H1 (cell line): ENCODE data around the gene ADAM30. TPM values are rescaled to one million over a fixed set of nuclear protein-coding genes. Genes with fewer than 3 reads are reported as not detected.

Experiments used
- CTCF ChIA-PET: fragments of 300-600 bp; sonication (Branson Sonifier 250); formaldehyde crosslinking; loops from one replicate; lab custom pipeline; 2021; ENCODE audit not compliant: partially characterized antibody; lab: Charles Lee
- POLR2A ChIA-PET: fragments of 300-600 bp; sonication (Branson Sonifier 250); formaldehyde crosslinking; loops from one replicate; lab custom pipeline; 2021; ENCODE audit warnings: inconsistent platforms; ENCODE audit not compliant: partially characterized antibody; lab: Charles Lee
- DNase-seq, 2 experiments: peaks; one replicate each; pipeline versions ENCODE4 v3.0.0 to v3.0.0-alpha.2; 2010 to 2022; ENCODE audit warnings: low spot score in 2 of 2, low read depth in 1 of 2, mixed read lengths in 1 of 2
- FAIRE-seq: peaks from 2 replicates; lab custom pipeline; 2011; peaks lifted over from hg19 to GRCh38; lab: Jason Lieb, UNC
- H2AFZ ChIP-seq: 2 replicates; pipeline ENCODE4 v1.8.1; 2012; ENCODE audit warnings: low read length, inconsistent platforms
- H2AK5ac ChIP-seq: 2 replicates; pipeline ENCODE4 v1.6.1; 2013; ENCODE audit warnings: low read depth, low read length
- H2BK120ac ChIP-seq: replicated peaks from 2 replicates; pipeline ENCODE3; 2013; ENCODE audit warnings: low read depth, low read length, inconsistent platforms
- H2BK12ac ChIP-seq: 2 replicates; pipeline ENCODE4 v1.6.1; 2013; ENCODE audit warnings: low read depth, low read length
- H2BK15ac ChIP-seq: 2 replicates; pipeline ENCODE4 v1.6.1; 2013; ENCODE audit warnings: low read length
- H2BK20ac ChIP-seq: 2 replicates; pipeline ENCODE4 v1.6.1; 2013; ENCODE audit warnings: low read length
- H2BK5ac ChIP-seq: 2 replicates; pipeline ENCODE4 v1.6.1; 2013; ENCODE audit warnings: low read depth, low read length
- H3K14ac ChIP-seq: 2 replicates; pipeline ENCODE4 v1.6.1; 2013; ENCODE audit warnings: inconsistent platforms; ENCODE audit not compliant: insufficient read length
- H3K18ac ChIP-seq: 2 replicates; pipeline ENCODE4 v1.6.1; 2013; ENCODE audit warnings: low read length; ENCODE audit errors: extremely low read depth
- H3K23ac ChIP-seq: 2 replicates; pipeline ENCODE4 v1.6.1; 2013; ENCODE audit warnings: inconsistent platforms; ENCODE audit not compliant: insufficient read length
- H3K23me2 ChIP-seq: 2 replicates; pipeline ENCODE4 v1.6.1; 2013; ENCODE audit warnings: low read depth, low read length
- H3K27ac ChIP-seq: 2 replicates; pipeline ENCODE4 v1.6.1; 2011; ENCODE audit warnings: low read depth, low read length, inconsistent platforms
- H3K27me3 ChIP-seq, 4 experiments: replicated peaks in 1 of 4; 1 replicate in 1 of 4; 2 replicates in 3 of 4; pipeline versions ENCODE4 v1.6.1 to v1.8.1; 2011 to 2013; ENCODE audit warnings: low read length in 3 of 4, mild to moderate bottlenecking in 3 of 4, inconsistent platforms in 2 of 4, mixed read lengths in 2 of 4, moderate library complexity in 1 of 4; ENCODE audit not compliant: control insufficient read depth in 3 of 4, insufficient read depth in 3 of 4; ENCODE audit errors: extremely low read depth in 1 of 4
- H3K36me3 ChIP-seq, 4 experiments: 2 replicates each; pipeline versions ENCODE4 v1.6.1 to v1.8.1; 2011 to 2013; ENCODE audit warnings: mild to moderate bottlenecking in 4 of 4, low read length in 3 of 4, moderate library complexity in 2 of 4, control low read depth in 1 of 4, inconsistent platforms in 1 of 4; ENCODE audit not compliant: insufficient read depth in 4 of 4, control insufficient read depth in 2 of 4
- H3K4ac ChIP-seq: replicated peaks from 2 replicates; pipeline ENCODE3; 2013; ENCODE audit warnings: low read length, low read depth, mixed read lengths, inconsistent platforms; ENCODE audit not compliant: insufficient read length
- H3K4me1 ChIP-seq, 4 experiments: replicated peaks in 1 of 4; 1 replicate in 1 of 4; 2 replicates in 3 of 4; pipeline versions ENCODE4 v1.6.1 to v1.8.1; 2011 to 2013; ENCODE audit warnings: low read length in 3 of 4, inconsistent platforms in 2 of 4, mixed read lengths in 1 of 4; ENCODE audit not compliant: insufficient read depth in 4 of 4, control insufficient read depth in 3 of 4
- H3K4me2 ChIP-seq, 2 experiments: 2 replicates each; pipeline versions ENCODE4 v1.6.1 to v1.8.1; 2011 to 2013; ENCODE audit warnings: low read depth in 2 of 2, low read length in 2 of 2, control low read depth in 1 of 2, inconsistent platforms in 1 of 2, mild to moderate bottlenecking in 1 of 2; ENCODE audit not compliant: insufficient read depth in 1 of 2
- H3K4me3 ChIP-seq, 4 experiments: fragments of 200-600, 300-600 bp in 1 of 4; sonication (generic), shearing (Covaris generic), sonication (Bioruptor Twin) in 1 of 4; 2 replicates each; pipeline versions ENCODE4 v1.5.1 to v1.8.1; 2011 to 2016; ENCODE audit warnings: low read length in 4 of 4, low read depth in 3 of 4, control low read depth in 2 of 4, inconsistent platforms in 2 of 4, mild to moderate bottlenecking in 2 of 4, mixed read lengths in 1 of 4, moderate library complexity in 1 of 4; ENCODE audit not compliant: insufficient read depth in 2 of 4; ENCODE audit errors: extremely low read depth in 1 of 4
- H3K56ac ChIP-seq: replicated peaks from 2 replicates; pipeline ENCODE3; 2013; ENCODE audit warnings: low read depth, mild to moderate bottlenecking, mixed read lengths, low read length, inconsistent platforms; ENCODE audit not compliant: insufficient read length
- H3K79me1 ChIP-seq: 2 replicates; pipeline ENCODE4 v1.6.1; 2013; ENCODE audit warnings: low read depth, low read length, control low read depth
- H3K79me2 ChIP-seq, 2 experiments: 2 replicates each; pipeline versions ENCODE4 v1.6.1 to v1.8.1; 2012 to 2013; ENCODE audit warnings: low read length in 2 of 2, mild to moderate bottlenecking in 2 of 2, inconsistent platforms in 1 of 2; ENCODE audit not compliant: insufficient read depth in 2 of 2, control insufficient read depth in 1 of 2
- H3K9ac ChIP-seq, 4 experiments: replicated peaks in 1 of 4; 1 replicate in 1 of 4; 2 replicates in 3 of 4; pipeline versions ENCODE4 v1.6.1 to v1.8.1; 2011 to 2013; ENCODE audit warnings: low read depth in 3 of 4, low read length in 3 of 4, control low read depth in 2 of 4, mild to moderate bottlenecking in 2 of 4, moderate library complexity in 2 of 4, inconsistent platforms in 1 of 4; ENCODE audit errors: extremely low read depth in 1 of 4
- H3K9me3 ChIP-seq, 2 experiments: 2 replicates each; pipeline versions ENCODE4 v1.6.1 to v1.8.1; 2012 to 2013; ENCODE audit warnings: mild to moderate bottlenecking in 2 of 2, moderate library complexity in 2 of 2, control low read depth in 1 of 2, inconsistent platforms in 1 of 2, low read depth in 1 of 2, low read length in 1 of 2, mixed read lengths in 1 of 2; ENCODE audit not compliant: insufficient read depth in 2 of 2
- H4K20me1 ChIP-seq, 2 experiments: replicated peaks in 1 of 2; 2 replicates each; pipeline versions ENCODE3 to v1.8.1; 2011 to 2013; ENCODE audit warnings: inconsistent platforms in 2 of 2, low read length in 2 of 2, mild to moderate bottlenecking in 1 of 2; ENCODE audit not compliant: insufficient read depth in 2 of 2, control insufficient read depth in 1 of 2
- H4K5ac ChIP-seq: 2 replicates; pipeline ENCODE4 v1.6.1; 2013; ENCODE audit warnings: low read length, low read depth, mixed read lengths, inconsistent platforms; ENCODE audit not compliant: insufficient read length
- H4K8ac ChIP-seq: 2 replicates; pipeline ENCODE4 v1.8.0; 2013; ENCODE audit warnings: mild to moderate bottlenecking, moderate library complexity, low read length, inconsistent platforms; ENCODE audit not compliant: insufficient read depth; ENCODE audit errors: extremely low read depth
- H4K91ac ChIP-seq: replicated peaks from 2 replicates; pipeline ENCODE3; 2013; ENCODE audit warnings: low read length, mixed read lengths, inconsistent platforms; ENCODE audit not compliant: insufficient read length
- KDM5A ChIP-seq: fragments of 200-600 bp; IDR thresholded peaks from 2 replicates; pipeline ENCODE4 v1.7.1; 2012; ENCODE audit warnings: mild to moderate bottlenecking, low read length, inconsistent platforms, mixed read lengths
- NRF1 ChIP-seq: IDR thresholded peaks from 2 replicates; pipeline ENCODE4 v1.6.1; 2011; ENCODE audit warnings: mild to moderate bottlenecking, low read depth, low read length, improper control_type of control experiment
- WGBS, 2 experiments: shearing (Covaris generic) in 1 of 2; methylation state at CpG; one replicate each; pipeline versions ENCODE4 v1.1.6 to v1.1.7; 2013 to 2015; ENCODE audit warnings: low lambda C conversion rate in 2 of 2, mixed read lengths in 2 of 2, inconsistent platforms in 1 of 2, low coverage in 1 of 2, missing lambda C conversion rate in 1 of 2; ENCODE audit not compliant: insufficient replicate concordance in 2 of 2, insufficient coverage in 1 of 2, insufficient read length in 1 of 2; ENCODE audit errors: extremely low coverage in 1 of 2, missing lambda C conversion rate in 1 of 2; 5-methylcytosine and 5-hydroxymethylcytosine counted together
- polyA plus RNA-seq, 7 experiments: library from polyadenylated mRNA; depleted of rRNA in 3 of 7; stranded (reverse) in 5 of 7; unstranded in 2 of 7; fragments of >200 nt in 5 of 7; fragments of 200-250 nt in 2 of 7; gene quantifications; 1 replicate in 5 of 7; 2 replicates in 1 of 7; 4 replicates in 1 of 7; pipeline versions ENCODE4 v1.2.1 to v1.2.3, GENCODE V29; 2011 to 2013; ENCODE audit warnings: missing spikeins in 2 of 7, mixed read lengths in 2 of 7
- total RNA-seq: library from RNA; stranded (reverse); fragmentation: NEBNext Ultra II Directional; extraction: Animal tissue kit (Norgen Biotek cat#: 25700); gene quantifications from 2 replicates; pipeline ENCODE4 v1.2.1, GENCODE V29; 2021

The ADAM30 gene
- total and polyA plus RNA-seq, 2 of the 8 experiments (the other 6 are each of a cell fraction or from before 2014, with no cell fraction given) = not detected

DNA sequence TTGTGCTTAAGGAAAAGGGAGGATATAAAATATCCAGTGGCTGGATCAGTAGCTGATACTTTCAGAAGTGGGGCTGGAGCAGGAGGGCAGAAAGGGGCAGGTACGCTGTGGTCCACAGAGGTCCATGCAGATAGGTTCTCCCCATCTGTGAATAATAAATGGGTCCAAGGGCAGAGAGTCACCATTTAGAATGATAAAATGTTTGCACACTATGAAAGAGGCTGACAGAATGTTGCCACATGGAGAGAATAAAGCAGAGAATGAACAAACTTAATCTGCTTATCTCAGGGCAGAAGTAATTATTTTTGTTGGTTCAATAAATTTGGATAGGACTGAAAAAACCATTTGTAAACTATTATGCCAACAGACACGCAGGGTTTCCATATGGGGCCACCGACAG lies 16.6 kb upstream of the ADAM30 start:
- Histone ChIP-seq H3K79me2 (no peaks in the 10 kb centered on the region), H3K23me2 (no peaks in the 10 kb centered on the region), H3K56ac (no peak overlapping the region), H4K8ac (no peak overlapping the region), H3K18ac (no peak overlapping the region), H4K5ac (no peak overlapping the region), H3K36me3 (peaks cover 5 to 19% (median 14%) of the 10 kb centered on the region in 4 experiments; a peak in 7 of 8 replicates), H3K27me3 (no peaks in the 10 kb centered on the region), H2BK5ac (no peak overlapping the region), H3K23ac (no peak overlapping the region), H3K9me3 (no peaks in the 10 kb centered on the region), H3K4ac (no peak overlapping the region), H3K4me3 (no peak overlapping the region), H2BK20ac (no peak overlapping the region), H3K9ac (no peak overlapping the region), H3K79me1 (no peaks in the 10 kb centered on the region), H2AK5ac (no peak overlapping the region), H2BK12ac (no peak overlapping the region), H3K14ac (no peak overlapping the region), H4K91ac (no peak overlapping the region), H3K4me2 (no peak overlapping the region), H2AFZ (no peak overlapping the region), H2BK15ac (no peak overlapping the region), H3K27ac (no peak overlapping the region), H2BK120ac (no peak overlapping the region), H3K4me1 (peaks cover 0 to 4% (median 0%) of the 10 kb centered on the region in 4 experiments; a peak in 1 of 7 replicates), H4K20me1 (no peaks in the 10 kb centered on the region)
- ChIA-PET POLR2A (interaction anchor here (1.0 kb wide), 1 partner anchor 14 kb away, joined by 4 read pairs; no protein-coding TSS in a partner anchor), CTCF (no interaction called here)
- TF ChIP-seq NRF1 (no peak), KDM5A (no peak)
- FAIRE-seq = no peak
- WGBS, 2 experiments = 90% methylated on average over 3 of the region's 3 CpGs; no CpG with 5 or more reads in 1 of the 2 experiments
- DNase-seq = no peak
